ENCODE results near the gene HAGH.

Gene HAGH

DNA sequence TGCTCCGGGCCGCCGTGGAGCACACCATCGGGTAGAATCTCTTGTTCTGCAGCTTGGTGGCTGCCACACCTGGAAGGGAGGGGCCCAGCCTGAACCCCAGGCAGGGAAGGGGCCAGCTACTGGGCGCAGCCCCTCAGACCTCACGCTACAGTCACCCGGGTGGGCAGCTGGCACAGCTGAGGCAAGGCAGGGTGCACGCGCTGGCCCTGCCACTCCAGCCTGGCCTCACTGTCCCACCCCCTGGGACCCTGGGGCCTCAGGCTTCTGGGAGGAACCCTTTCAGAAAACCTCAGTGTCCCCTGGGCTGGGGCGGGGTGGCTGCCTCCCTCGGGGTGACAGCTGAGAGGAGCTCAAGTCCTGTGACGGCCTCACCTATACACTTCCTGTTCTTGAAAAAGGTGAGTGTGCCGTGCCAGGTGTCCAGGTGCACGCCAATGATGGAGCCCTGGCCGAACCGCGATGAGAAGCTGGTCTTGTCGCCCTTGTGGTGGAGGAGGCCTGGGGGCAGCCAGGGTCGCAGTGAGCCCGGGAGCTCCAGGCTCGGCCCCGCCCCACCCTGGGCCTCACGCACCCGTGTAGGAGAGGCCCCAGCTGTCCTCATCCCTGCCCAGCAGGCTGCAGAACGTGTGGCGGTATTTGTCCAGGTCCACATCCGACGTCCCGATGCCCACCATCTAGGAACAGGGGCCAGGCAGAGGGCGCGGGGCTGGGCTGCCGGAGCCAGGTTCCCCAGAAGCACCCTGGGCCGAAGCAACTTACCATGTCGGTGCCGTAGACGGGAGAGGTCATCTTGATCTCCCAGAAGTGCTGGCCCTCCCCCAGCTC is 49.0 kb downstream of the HAGH start:
- Histone ChIP-seq H3K79me2 (ENCODE audit: low read length) (peaks cover 59% of the 10 kb centered on the region), H3K36me3 (replicated peaks; ENCODE audit: insufficient read depth, low read length) (no peaks in the 10 kb centered on the region), H3K9ac (ENCODE audit: low read length) (no peak overlapping the region), H4K20me1 (ENCODE audit: insufficient read depth, low read length) (no peaks in the 10 kb centered on the region), H3K9me3 (replicated peaks; ENCODE audit: insufficient read depth, low read length) (no peaks in the 10 kb centered on the region), H3F3A (ENCODE audit: insufficient read depth, low read length) (peaks cover 20% of the 10 kb centered on the region), H3K27me3 (replicated peaks; ENCODE audit: insufficient read depth, low read length) (no peaks in the 10 kb centered on the region), H3K4me1 (ENCODE audit: low read length) (peaks cover 8% of the 10 kb centered on the region; the same call in 1 of the 2 replicates), H2AFZ (ENCODE audit: low read length) (no peak overlapping the region), H3K4me3 (ENCODE audit: low read length) (no peak overlapping the region), H3K9me2 (replicated peaks; ENCODE audit: insufficient read depth, low read length) (no peaks in the 10 kb centered on the region), H3K27ac (ENCODE audit: low read length) (no peak overlapping the region), H3K4me2 (ENCODE audit: low read depth, low read length) (no peak overlapping the region)
- TF ChIP-seq EZH2 (optimal IDR thresholded peaks at IDR 0.05; ENCODE audit: low read depth, low read length), result no peak
- no peak for TF ChIP-seq EZH2phosphoT487 (IDR thresholded peaks at IDR 0.05; ENCODE audit: low read length)
- TF ChIP-seq, protein P1, sequence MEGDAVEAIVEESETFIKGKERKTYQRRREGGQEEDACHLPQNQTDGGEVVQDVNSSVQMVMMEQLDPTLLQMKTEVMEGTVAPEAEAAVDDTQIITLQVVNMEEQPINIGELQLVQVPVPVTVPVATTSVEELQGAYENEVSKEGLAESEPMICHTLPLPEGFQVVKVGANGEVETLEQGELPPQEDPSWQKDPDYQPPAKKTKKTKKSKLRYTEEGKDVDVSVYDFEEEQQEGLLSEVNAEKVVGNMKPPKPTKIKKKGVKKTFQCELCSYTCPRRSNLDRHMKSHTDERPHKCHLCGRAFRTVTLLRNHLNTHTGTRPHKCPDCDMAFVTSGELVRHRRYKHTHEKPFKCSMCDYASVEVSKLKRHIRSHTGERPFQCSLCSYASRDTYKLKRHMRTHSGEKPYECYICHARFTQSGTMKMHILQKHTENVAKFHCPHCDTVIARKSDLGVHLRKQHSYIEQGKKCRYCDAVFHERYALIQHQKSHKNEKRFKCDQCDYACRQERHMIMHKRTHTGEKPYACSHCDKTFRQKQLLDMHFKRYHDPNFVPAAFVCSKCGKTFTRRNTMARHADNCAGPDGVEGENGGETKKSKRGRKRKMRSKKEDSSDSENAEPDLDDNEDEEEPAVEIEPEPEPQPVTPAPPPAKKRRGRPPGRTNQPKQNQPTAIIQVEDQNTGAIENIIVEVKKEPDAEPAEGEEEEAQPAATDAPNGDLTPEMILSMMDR (IDR thresholded peaks at IDR 0.05; ENCODE audit: low read length), result no peak
- DNase-seq, result no peak

DNA sequence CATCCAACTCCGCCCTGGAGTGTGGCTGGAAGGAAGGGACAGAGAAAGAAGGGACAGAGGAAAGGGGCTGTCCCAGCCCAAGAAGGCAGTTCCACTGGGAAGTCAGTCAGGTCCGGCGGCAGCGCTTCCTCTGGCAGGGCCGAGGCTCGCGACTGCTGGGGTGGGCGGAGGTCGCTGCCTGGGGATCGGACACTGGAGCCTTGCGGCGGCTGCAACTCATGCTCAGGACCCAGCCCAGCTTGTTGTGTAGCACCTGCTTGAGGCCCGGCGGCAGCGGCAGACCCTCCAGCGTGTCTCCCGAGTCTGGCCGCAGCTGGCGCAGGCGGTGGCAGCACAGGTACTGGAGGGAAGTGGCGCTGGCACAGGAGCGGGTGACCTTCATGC is 49.6 kb downstream of the HAGH start:
- no peak overlapping the region for H2AFZ ChIP-seq (ENCODE audit: low read length)
- H3K9me3 ChIP-seq (replicated peaks; ENCODE audit: insufficient read depth, low read length), result no peaks in the 10 kb centered on the region
- peaks cover 65% of the 10 kb centered on the region for H3K79me2 ChIP-seq (ENCODE audit: low read length)
- no peaks in the 10 kb centered on the region for H3K9me2 ChIP-seq (replicated peaks; ENCODE audit: insufficient read depth, low read length)
- H3K4me1 ChIP-seq (ENCODE audit: low read length), result peaks cover 8% of the 10 kb centered on the region; the same call in 1 of the 2 replicates
- no peaks in the 10 kb centered on the region for H3K36me3 ChIP-seq (replicated peaks; ENCODE audit: insufficient read depth, low read length)
- peaks cover 26% of the 10 kb centered on the region for H3F3A ChIP-seq (ENCODE audit: insufficient read depth, low read length)
- no peaks in the 10 kb centered on the region for H4K20me1 ChIP-seq (ENCODE audit: insufficient read depth, low read length)
- no peak overlapping the region for H3K4me3 ChIP-seq (ENCODE audit: low read length)
- no peak overlapping the region for H3K4me2 ChIP-seq (ENCODE audit: low read depth, low read length)
- TF ChIP-seq, protein P1 (IDR thresholded peaks at IDR 0.05; ENCODE audit: low read length), result no peak
- no peak for TF ChIP-seq EZH2phosphoT487 (IDR thresholded peaks at IDR 0.05; ENCODE audit: low read length)
- TF ChIP-seq EZH2 (optimal IDR thresholded peaks at IDR 0.05; ENCODE audit: low read depth, low read length), result no peak
- no peak overlapping the region for H3K27ac ChIP-seq (ENCODE audit: low read length)
- H3K27me3 ChIP-seq (replicated peaks; ENCODE audit: insufficient read depth, low read length), result no peaks in the 10 kb centered on the region
- no peak for DNase-seq
- no peak overlapping the region for H3K9ac ChIP-seq (ENCODE audit: low read length)

DNA sequence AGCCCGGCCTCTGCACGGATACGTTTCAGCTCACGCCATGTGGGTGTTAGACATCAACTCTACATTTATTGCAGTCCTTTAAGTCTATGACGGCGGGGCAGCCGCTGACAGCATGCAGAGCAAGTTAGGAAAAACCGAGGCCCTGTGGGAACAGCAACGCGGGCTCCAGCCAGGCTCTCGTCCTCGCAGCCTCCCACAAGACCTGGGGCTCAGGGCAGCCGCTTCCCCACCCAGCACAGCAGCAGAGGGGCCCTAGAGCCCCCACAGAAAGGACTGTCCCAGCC is 50.0 kb downstream of the HAGH start:
- Histone ChIP-seq H4K20me1 (ENCODE audit: insufficient read depth, low read length) (no peaks in the 10 kb centered on the region), H3K79me2 (ENCODE audit: low read length) (peaks cover 65% of the 10 kb centered on the region), H3K36me3 (replicated peaks; ENCODE audit: insufficient read depth, low read length) (no peaks in the 10 kb centered on the region), H3K4me2 (ENCODE audit: low read depth, low read length) (no peak overlapping the region), H3K27ac (ENCODE audit: low read length) (no peak overlapping the region), H3K9me2 (replicated peaks; ENCODE audit: insufficient read depth, low read length) (no peaks in the 10 kb centered on the region), H3K27me3 (replicated peaks; ENCODE audit: insufficient read depth, low read length) (no peaks in the 10 kb centered on the region), H3K9me3 (replicated peaks; ENCODE audit: insufficient read depth, low read length) (no peaks in the 10 kb centered on the region), H2AFZ (ENCODE audit: low read length) (no peak overlapping the region), H3K4me1 (ENCODE audit: low read length) (peaks cover 8% of the 10 kb centered on the region; the same call in 1 of the 2 replicates), H3F3A (ENCODE audit: insufficient read depth, low read length) (peaks cover 27% of the 10 kb centered on the region), H3K9ac (ENCODE audit: low read length) (no peak overlapping the region), H3K4me3 (ENCODE audit: low read length) (no peak overlapping the region)
- DNase-seq, result no peak
- TF ChIP-seq EZH2 (optimal IDR thresholded peaks at IDR 0.05; ENCODE audit: low read depth, low read length), result no peak
